Measurements from ENCODE around the gene SLFN11. TPM values are rescaled to one million over a fixed set of nuclear protein-coding genes. Genes with fewer than 3 reads are reported as not detected.

SLFN11 gene
- total RNA-seq, 1 donor from 2014 or later, result 30.3 TPM

DNA sequence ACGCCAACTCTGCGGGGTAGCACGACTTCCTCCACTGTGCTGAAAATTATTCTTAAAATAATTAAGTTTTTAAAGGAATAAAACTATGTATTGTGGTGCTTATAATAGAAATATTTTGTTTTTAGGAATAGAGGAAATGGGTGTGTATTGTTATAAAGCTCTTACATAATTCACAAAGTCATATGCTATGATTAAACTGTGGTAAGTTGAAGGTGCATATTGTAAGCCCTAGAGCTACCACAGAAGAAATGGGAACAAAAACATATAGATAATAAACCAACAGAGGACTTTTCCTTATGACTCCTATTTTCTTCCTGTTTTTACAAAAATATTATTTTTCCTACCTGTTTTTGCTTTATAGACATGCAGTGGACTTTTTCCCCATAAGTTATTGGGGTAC is 4.3 kb upstream of the SLFN11 start:
- Histone ChIP-seq H3K4me1 (peaks cover 0 to 10% of the 10 kb centered on the region in 2 donors), H3K36me3 (no peaks in the 10 kb centered on the region), H3K9me3 (peaks cover 0 to 6% of the 10 kb centered on the region in 2 donors), H3K27me3 (no peaks in the 10 kb centered on the region), H3K4me3 (no peak overlapping the region), H3K27ac (no peak overlapping the region)
- TF ChIP-seq, protein P1, sequence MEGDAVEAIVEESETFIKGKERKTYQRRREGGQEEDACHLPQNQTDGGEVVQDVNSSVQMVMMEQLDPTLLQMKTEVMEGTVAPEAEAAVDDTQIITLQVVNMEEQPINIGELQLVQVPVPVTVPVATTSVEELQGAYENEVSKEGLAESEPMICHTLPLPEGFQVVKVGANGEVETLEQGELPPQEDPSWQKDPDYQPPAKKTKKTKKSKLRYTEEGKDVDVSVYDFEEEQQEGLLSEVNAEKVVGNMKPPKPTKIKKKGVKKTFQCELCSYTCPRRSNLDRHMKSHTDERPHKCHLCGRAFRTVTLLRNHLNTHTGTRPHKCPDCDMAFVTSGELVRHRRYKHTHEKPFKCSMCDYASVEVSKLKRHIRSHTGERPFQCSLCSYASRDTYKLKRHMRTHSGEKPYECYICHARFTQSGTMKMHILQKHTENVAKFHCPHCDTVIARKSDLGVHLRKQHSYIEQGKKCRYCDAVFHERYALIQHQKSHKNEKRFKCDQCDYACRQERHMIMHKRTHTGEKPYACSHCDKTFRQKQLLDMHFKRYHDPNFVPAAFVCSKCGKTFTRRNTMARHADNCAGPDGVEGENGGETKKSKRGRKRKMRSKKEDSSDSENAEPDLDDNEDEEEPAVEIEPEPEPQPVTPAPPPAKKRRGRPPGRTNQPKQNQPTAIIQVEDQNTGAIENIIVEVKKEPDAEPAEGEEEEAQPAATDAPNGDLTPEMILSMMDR (IDR thresholded peaks at IDR 0.05), result no peak
- no peak for DNase-seq (ENCODE audit: low spot score in 2 of 2)
- intact Hi-C loops (cut with DNase I), result loop anchor here (10.0 kb wide), 1 partner anchor 1567 kb away; the partner anchor contains the start of gene AATF

DNA sequence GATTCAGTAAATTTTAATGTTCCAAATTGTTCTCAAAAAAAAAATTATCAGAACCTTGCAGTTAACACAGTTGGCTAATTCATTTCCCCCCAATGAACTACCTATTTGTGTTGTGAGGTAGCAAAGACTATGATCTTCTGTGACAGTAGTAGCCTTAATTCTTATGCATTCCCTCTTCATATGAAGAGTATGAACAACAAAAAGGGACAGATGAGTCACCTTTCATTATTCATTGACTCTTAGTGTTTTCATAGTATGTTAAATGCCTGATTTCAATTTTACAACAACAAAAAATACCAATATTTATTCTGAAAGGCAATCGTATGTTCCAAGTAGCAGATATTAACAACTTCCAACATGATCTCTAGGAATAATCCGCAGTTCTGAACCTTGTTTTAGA is 3.6 kb upstream of the SLFN11 start:
- TF ChIP-seq, protein P1 (IDR thresholded peaks at IDR 0.05), result no peak
- intact Hi-C loops (cut with DNase I), result loop anchor here (10.0 kb wide), 1 partner anchor 1568 kb away; the partner anchor contains the start of gene AATF

DNA sequence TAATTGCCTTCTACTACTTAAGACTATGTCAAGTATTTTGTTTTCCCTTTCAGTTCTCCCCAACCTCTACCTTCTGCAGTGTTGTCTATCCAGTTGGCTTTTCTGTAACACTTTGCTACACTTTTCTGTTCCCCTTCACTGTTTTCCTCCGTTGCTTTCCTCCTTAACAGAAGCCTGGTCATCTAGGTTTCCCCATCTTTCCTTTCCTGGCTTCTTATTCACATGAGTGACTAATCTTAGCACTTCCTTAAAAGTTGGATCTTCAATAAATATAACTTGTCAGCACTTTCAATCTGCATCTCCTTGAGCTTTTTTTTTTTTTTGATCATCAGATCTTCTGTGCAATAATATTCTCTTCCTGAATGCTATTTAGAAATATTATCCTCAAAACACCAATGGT is 2.8 kb upstream of the SLFN11 start:
- Histone ChIP-seq H3K4me3 (peak overlapping the region in 1 of 2 donors; percentile 87), H3K4me1 (peaks cover 0 to 10% of the 10 kb centered on the region in 2 donors), H3K27ac (peak overlapping the region; percentile 97), H3K27me3 (no peaks in the 10 kb centered on the region), H3K9me3 (no peaks in the 10 kb centered on the region), H3K36me3 (no peaks in the 10 kb centered on the region)
- intact Hi-C loops (cut with DNase I), result loop anchor here (10.0 kb wide), 1 partner anchor 1569 kb away; the partner anchor contains the start of gene AATF
- no peak for DNase-seq (ENCODE audit: low spot score in 2 of 2)
- TF ChIP-seq, protein P1 (IDR thresholded peaks at IDR 0.05), result no peak

More for the DNA sequence above, 3.6 kb upstream of the SLFN11 start:
- no peak overlapping the region for H3K27ac ChIP-seq
- H3K4me3 ChIP-seq, result no peak overlapping the region
- H3K4me1 ChIP-seq, result peaks cover 0 to 10% of the 10 kb centered on the region in 2 donors
- peaks cover 0 to 6% of the 10 kb centered on the region in 2 donors for H3K9me3 ChIP-seq
- H3K36me3 ChIP-seq, result no peaks in the 10 kb centered on the region
- no peaks in the 10 kb centered on the region for H3K27me3 ChIP-seq
- no peak for DNase-seq (ENCODE audit: low spot score in 2 of 2)

DNA sequence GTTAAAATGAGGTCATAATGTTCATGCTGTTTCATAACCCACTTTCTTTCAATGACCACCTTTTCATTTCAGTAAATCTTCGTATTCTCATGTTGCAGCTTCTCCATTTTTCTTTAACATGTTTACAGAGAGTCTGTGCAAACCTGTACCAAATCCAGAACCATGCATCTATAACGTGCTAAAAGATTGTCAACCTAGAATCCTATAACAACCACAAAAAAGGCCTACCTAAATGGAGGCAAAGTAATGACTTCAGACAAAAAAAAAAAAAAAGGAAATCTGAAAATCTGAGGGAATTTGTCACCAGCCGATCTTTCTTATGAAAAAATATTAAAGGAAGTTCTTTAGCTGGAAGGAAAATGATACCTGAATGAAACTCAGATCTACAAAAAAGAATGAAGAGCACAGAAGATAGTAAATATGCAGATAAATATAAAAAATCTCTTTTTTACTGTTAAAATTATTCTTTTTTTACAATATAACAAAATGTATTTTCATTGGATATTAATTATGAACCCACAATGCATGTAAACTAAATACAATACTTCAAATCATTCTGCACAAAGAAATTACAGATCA is 1.4 kb upstream of the SLFN11 start:
- DNase-seq (ENCODE audit: low spot score in 2 of 2), result no peak
- H3K4me1 ChIP-seq, result peaks cover 0 to 10% of the 10 kb centered on the region in 2 donors
- H3K27me3 ChIP-seq, result no peaks in the 10 kb centered on the region
- TF ChIP-seq, protein P1 (IDR thresholded peaks at IDR 0.05), result no peak
- intact Hi-C loops (cut with DNase I), result loop anchor here (1.0 to 10.0 kb wide), 4 partner anchors 63 to 1570 kb away; partner anchors contain the start of genes AATF and SLFN13
- H3K4me3 ChIP-seq, result peak overlapping the region; percentile 78 to 87
- H3K36me3 ChIP-seq, result no peaks in the 10 kb centered on the region
- H3K27ac ChIP-seq, result peak overlapping the region; percentile 97
- peaks cover 0 to 5% of the 10 kb centered on the region in 2 donors for H3K9me3 ChIP-seq

DNA sequence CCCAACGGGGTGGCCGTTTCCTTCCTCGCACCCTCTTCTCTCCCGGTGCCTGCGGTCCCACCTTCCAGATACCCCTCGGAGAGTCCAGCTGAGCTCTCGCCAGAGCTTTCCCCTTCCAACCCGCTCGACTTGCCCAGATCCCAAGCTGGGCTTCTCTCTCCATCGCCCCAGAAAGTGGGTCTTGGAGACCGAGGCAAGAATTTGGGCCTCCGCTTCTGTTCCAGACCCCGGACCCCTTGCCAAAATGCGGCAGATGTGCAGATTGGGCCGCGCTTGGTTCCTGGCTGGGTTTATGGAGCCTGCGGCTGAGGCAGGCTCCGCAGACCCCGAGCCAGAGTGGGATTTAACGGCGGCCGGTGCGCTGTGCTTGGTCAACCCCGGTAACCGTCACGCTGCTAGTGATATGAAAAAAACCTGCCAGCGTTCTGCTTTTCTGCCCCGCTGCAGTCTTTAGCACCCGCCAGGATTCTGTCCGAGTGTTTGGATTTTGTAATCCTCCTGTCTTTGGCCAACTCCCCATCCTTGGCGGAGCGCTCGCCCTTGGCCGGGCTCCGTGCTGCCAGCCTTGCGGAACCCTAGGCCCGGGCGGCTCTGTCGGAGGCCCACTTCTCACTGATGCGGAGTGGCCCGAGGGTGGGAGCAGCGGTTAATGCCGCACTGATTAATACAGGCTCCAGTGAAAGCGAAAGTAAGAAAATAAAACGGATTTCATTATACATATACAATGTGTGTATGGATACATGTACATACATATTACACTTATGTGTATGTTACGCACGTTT is 754 bp upstream of the SLFN11 start:
- Histone ChIP-seq H3K36me3 (no peaks in the 10 kb centered on the region), H3K4me3 (peak overlapping the region; percentile 78 to 87), H3K4me1 (peaks cover 0 to 10% of the 10 kb centered on the region in 2 donors), H3K27ac (peak overlapping the region; percentile 97), H3K9me3 (peaks cover 0 to 5% of the 10 kb centered on the region in 2 donors), H3K27me3 (no peaks in the 10 kb centered on the region)
- TF ChIP-seq, protein P1 (IDR thresholded peaks at IDR 0.05), result no peak
- intact Hi-C loops (cut with DNase I), result loop anchor here (1.0 to 10.0 kb wide), 6 partner anchors 58 to 1571 kb away; partner anchors contain the start of genes AATF, SLFN12, SLFN13 and SLFN5
- DNase-seq (ENCODE audit: low spot score in 2 of 2), result peak in 1 of 2 donors; percentile 83
